Stimulated activated CD8-positive, alpha-beta memory T cell treated with anti-CD3 and anti-CD28 coated beads, Interleukin-7, amount 100 ng/mL, for 48 hours (primary cell): ENCODE results near the gene IFNA2.
"Not testable (repeated sequence)": the region's sequence is repeated elsewhere in the genome, so short reads cannot be mapped to it uniquely, and the experiment has no call there.

Experiments used
- DNase-seq, 2 donors: peaks; one replicate each; pipeline ENCODE4 v3.0.0-alpha.2; 2020; ENCODE audit warnings: low read depth in 1 of 2; ENCODE audit errors: extremely low read depth in 1 of 2

IFNA2 gene

GRCh38 chr9:21385131-21385670, at the start of gene IFNA2:
Gene IFNA2 (minus strand): TSS chr9:21385398. CDS start chr9:21385329, 69 bp downstream.
- no peak for DNase-seq

- DNase-seq = not testable (repeated sequence)
Observed at GRCh38 chr9:21435015-21435383, 49.8 kb upstream of the IFNA2 start.

GRCh38 chr9:21434202-21435014, 49.2 kb upstream of the IFNA2 start:
- no peak for DNase-seq

- DNase-seq = no peak
Observed at GRCh38 chr9:21432672-21433425, 47.7 kb upstream of the IFNA2 start.

- DNase-seq = no peak
Observed at GRCh38 chr9:21429191-21429590, 44.0 kb upstream of the IFNA2 start.

GRCh38 chr9:21428235-21428634, 43.0 kb upstream of the IFNA2 start:
- no peak for DNase-seq

GRCh38 chr9:21415493-21416267, 30.5 kb upstream of the IFNA2 start:
- DNase-seq = no peak

- DNase-seq = no peak
Observed at GRCh38 chr9:21414220-21414940, 29.2 kb upstream of the IFNA2 start.

- no peak for DNase-seq
Observed at GRCh38 chr9:21413624-21414023, 28.4 kb upstream of the IFNA2 start.

GRCh38 chr9:21413151-21413550, 28.0 kb upstream of the IFNA2 start:
- no peak for DNase-seq

GRCh38 chr9:21412107-21412506, 26.9 kb upstream of the IFNA2 start:
- no peak for DNase-seq

GRCh38 chr9:21408817-21409216, 23.6 kb upstream of the IFNA2 start, which contains the start of gene IFNA8:
Gene IFNA8 (plus strand): TSS chr9:21409117. CDS start chr9:21409177, 60 bp downstream.
- no peak for DNase-seq

- no peak for DNase-seq
Observed at GRCh38 chr9:21404146-21404545, 18.9 kb upstream of the IFNA2 start.

GRCh38 chr9:21402386-21403251, 17.4 kb upstream of the IFNA2 start:
- no peak for DNase-seq

- no peak for DNase-seq
Observed at GRCh38 chr9:21399956-21400355, 14.8 kb upstream of the IFNA2 start.

- DNase-seq = no peak
Observed at GRCh38 chr9:21398955-21399489, 13.8 kb upstream of the IFNA2 start.

GRCh38 chr9:21395778-21396717, 10.8 kb upstream of the IFNA2 start:
- peak in 1 of 2 donors; percentile 33 for DNase-seq

GRCh38 chr9:21392270-21392669, 7.1 kb upstream of the IFNA2 start:
- DNase-seq = no peak
